SK-N-MC (cell line): ENCODE results near the gene TRIL.

Source experiments
- DNase-seq: peaks from one replicate; pipeline ENCODE4 v3.0.0-alpha.2; 2011; ENCODE audit warnings: low read depth, low spot score
- H3K27ac ChIP-seq: fragments of 200-600 bp; sonication (generic); 2 replicates; pipeline ENCODE4 v1.5.1; 2016; ENCODE audit warnings: mixed run types
- H3K36me3 ChIP-seq: fragments of 200-600 bp; sonication (generic); 2 replicates; pipeline ENCODE4 v1.6.1; 2017; ENCODE audit warnings: antibody characterized with exemption, low read length, mixed read lengths; ENCODE audit not compliant: insufficient read depth
- H3K4me3 ChIP-seq: fragments of 200-600 bp; sonication (generic); 2 replicates; pipeline ENCODE4 v1.5.1; 2016
- H3K9ac ChIP-seq: fragments of 200-600 bp; sonication (generic); 2 replicates; pipeline ENCODE4 v1.8.0; 2017; ENCODE audit warnings: mixed run types, mixed read lengths; ENCODE audit not compliant: insufficient read length
- H3K9me3 ChIP-seq: fragments of 200-600 bp; sonication (generic); 2 replicates; pipeline ENCODE4 v1.6.1; 2017; ENCODE audit warnings: low read depth, mild to moderate bottlenecking, antibody characterized with exemption, low read length, moderate library complexity, mixed read lengths
- EZH2 ChIP-seq: fragments of 200-600 bp; sonication (generic); IDR thresholded peaks from one replicate; pipeline ENCODE4 v1.6.1; 2017; ENCODE audit warnings: antibody characterized with exemption
- FOXP2 ChIP-seq: optimal IDR thresholded peaks from 2 replicates; pipeline ENCODE3; 2011; ENCODE audit warnings: mild to moderate bottlenecking, moderate library complexity; ENCODE audit not compliant: insufficient read depth; ENCODE audit errors: extremely low read length, control extremely low read depth
- POLR2AphosphoS5 ChIP-seq: IDR thresholded peaks from 2 replicates; pipeline ENCODE4 v1.6.1; 2012; ENCODE audit warnings: mild to moderate bottlenecking, low read depth, low read length, borderline replicate concordance

Gene TRIL

GRCh38 chr7:28988091-28988490 is 30.0 kb upstream of the TRIL start:
- H3K36me3 ChIP-seq: no peaks in the 10 kb centered on the region
- no peaks in the 10 kb centered on the region for H3K9me3 ChIP-seq
- TF ChIP-seq POLR2AphosphoS5: no peak
- TF ChIP-seq EZH2: no peak
- no peak for TF ChIP-seq FOXP2
- no peak overlapping the region for H3K27ac ChIP-seq
- no peak for DNase-seq
- no peak overlapping the region for H3K9ac ChIP-seq
- H3K4me3 ChIP-seq: no peak overlapping the region

- no peak overlapping the region for H3K4me3 ChIP-seq
Observed at GRCh38 chr7:28986765-28987110, 28.6 kb upstream of the TRIL start.

GRCh38 chr7:28986028-28986764 is 28.1 kb upstream of the TRIL start:
- H3K9me3 ChIP-seq: no peaks in the 10 kb centered on the region
- no peak overlapping the region for H3K27ac ChIP-seq
- H3K9ac ChIP-seq: no peak overlapping the region
- DNase-seq: no peak
- H3K36me3 ChIP-seq: no peaks in the 10 kb centered on the region
- no peak for TF ChIP-seq POLR2AphosphoS5
- TF ChIP-seq EZH2: no peak
- TF ChIP-seq FOXP2: no peak
- H3K4me3 ChIP-seq: no peak overlapping the region

More at GRCh38 chr7:28986765-28987110, 28.6 kb upstream of the TRIL start:
- Histone ChIP-seq H3K9me3 (no peaks in the 10 kb centered on the region), H3K36me3 (no peaks in the 10 kb centered on the region), H3K27ac (no peak overlapping the region), H3K9ac (no peak overlapping the region)
- TF ChIP-seq POLR2AphosphoS5: no peak
- TF ChIP-seq EZH2: no peak
- no peak for TF ChIP-seq FOXP2
- no peak for DNase-seq

- peak; percentile 50 for DNase-seq
- no peaks in the 10 kb centered on the region for H3K9me3 ChIP-seq
- TF ChIP-seq EZH2 (no peak), FOXP2 (no peak), POLR2AphosphoS5 (no peak)
- no peaks in the 10 kb centered on the region for H3K36me3 ChIP-seq
- H3K27ac ChIP-seq: peak overlapping the region; percentile 78
- H3K9ac ChIP-seq: peak overlapping the region; percentile 19
- peak overlapping the region; percentile 7; the same call in 1 of the 2 replicates for H3K4me3 ChIP-seq
Observed at GRCh38 chr7:28984631-28985030, 26.5 kb upstream of the TRIL start.

GRCh38 chr7:28984217-28984616 is 26.1 kb upstream of the TRIL start:
- Histone ChIP-seq H3K27ac (peak overlapping the region; percentile 78), H3K9ac (peak overlapping the region; percentile 19), H3K36me3 (no peaks in the 10 kb centered on the region), H3K4me3 (no peak overlapping the region), H3K9me3 (no peaks in the 10 kb centered on the region)
- DNase-seq: no peak
- TF ChIP-seq POLR2AphosphoS5 (no peak), FOXP2 (no peak), EZH2 (no peak)

- H3K36me3 ChIP-seq: no peaks in the 10 kb centered on the region
- H3K4me3 ChIP-seq: no peak overlapping the region
- H3K27ac ChIP-seq: peak overlapping the region; percentile 78; the same call in 1 of the 2 replicates
- TF ChIP-seq EZH2 (no peak), POLR2AphosphoS5 (no peak), FOXP2 (no peak)
- no peak for DNase-seq
- H3K9me3 ChIP-seq: no peaks in the 10 kb centered on the region
- no peak overlapping the region for H3K9ac ChIP-seq
Observed at GRCh38 chr7:28983396-28984190, 25.5 kb upstream of the TRIL start.

- H3K27ac ChIP-seq: peak overlapping the region; percentile 11; the same call in 1 of the 2 replicates
- no peak overlapping the region for H3K4me3 ChIP-seq
- H3K36me3 ChIP-seq: no peaks in the 10 kb centered on the region
- DNase-seq: no peak
- no peaks in the 10 kb centered on the region for H3K9me3 ChIP-seq
- H3K9ac ChIP-seq: no peak overlapping the region
- no peak for TF ChIP-seq FOXP2
Observed at GRCh38 chr7:28981161-28981465, 23.0 kb upstream of the TRIL start.

- TF ChIP-seq POLR2AphosphoS5 (no peak), FOXP2 (no peak), EZH2 (no peak)
- no peak for DNase-seq
- Histone ChIP-seq H3K36me3 (no peaks in the 10 kb centered on the region), H3K9ac (no peak overlapping the region), H3K4me3 (peak overlapping the region; percentile 32; the same call in 1 of the 2 replicates), H3K9me3 (no peaks in the 10 kb centered on the region), H3K27ac (peak overlapping the region; percentile 11; the same call in 1 of the 2 replicates)
Observed at GRCh38 chr7:28980451-28981160, 22.5 kb upstream of the TRIL start.
